SKM-1 treated with dmso at 0.1 percent for 144 hours (cell line): ENCODE measurements around the gene PELI3.

Experiments used
- DNase-seq: peaks from one replicate; lab custom pipeline; 2025; ENCODE audit not compliant: unreplicated experiment; lab: John Stamatoyannopoulos, UW

The PELI3 gene

DNA sequence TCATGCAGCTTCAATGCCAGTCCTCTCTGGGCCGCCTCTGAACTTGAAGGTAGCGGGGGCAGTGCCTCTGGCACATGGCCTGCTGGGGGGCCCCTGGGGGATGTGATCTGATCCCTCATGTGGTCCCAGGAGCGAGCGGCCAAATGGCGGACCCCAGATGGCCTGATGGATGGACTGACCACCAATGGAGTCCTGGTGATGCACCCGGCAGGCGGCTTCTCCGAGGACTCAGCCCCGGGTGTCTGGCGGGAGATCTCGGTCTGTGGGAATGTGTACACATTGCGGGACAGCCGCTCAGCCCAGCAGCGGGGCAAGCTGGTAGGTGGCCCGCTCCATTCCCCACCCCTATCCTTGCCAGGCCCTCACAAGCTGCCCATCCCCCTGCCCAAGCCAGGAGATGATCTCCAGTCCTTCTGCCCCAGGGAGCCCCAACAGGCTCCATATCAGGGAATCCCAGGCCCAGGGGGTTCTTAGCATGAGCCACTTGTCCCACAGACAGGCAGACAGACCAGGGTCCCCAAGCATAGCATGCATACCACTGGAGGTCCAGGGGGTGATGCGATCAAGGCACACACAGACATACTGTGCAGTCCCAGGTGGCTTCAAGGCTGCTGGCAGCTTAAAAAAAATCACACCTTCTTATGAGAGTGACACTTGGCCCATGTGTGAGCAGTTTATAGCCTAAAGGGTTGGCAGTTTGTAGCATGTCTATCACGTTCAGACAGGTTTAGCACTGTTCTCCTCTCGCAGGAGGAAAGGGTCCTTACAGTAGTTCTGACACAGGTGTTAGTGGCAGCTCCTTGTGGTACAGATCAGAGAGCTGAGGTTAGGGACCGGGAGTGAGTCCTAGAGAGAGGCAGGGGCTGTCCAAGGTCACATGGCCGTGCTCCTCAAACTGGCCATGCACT, 7.2 kb downstream of the PELI3 start:
- DNase-seq: no peak

DNA sequence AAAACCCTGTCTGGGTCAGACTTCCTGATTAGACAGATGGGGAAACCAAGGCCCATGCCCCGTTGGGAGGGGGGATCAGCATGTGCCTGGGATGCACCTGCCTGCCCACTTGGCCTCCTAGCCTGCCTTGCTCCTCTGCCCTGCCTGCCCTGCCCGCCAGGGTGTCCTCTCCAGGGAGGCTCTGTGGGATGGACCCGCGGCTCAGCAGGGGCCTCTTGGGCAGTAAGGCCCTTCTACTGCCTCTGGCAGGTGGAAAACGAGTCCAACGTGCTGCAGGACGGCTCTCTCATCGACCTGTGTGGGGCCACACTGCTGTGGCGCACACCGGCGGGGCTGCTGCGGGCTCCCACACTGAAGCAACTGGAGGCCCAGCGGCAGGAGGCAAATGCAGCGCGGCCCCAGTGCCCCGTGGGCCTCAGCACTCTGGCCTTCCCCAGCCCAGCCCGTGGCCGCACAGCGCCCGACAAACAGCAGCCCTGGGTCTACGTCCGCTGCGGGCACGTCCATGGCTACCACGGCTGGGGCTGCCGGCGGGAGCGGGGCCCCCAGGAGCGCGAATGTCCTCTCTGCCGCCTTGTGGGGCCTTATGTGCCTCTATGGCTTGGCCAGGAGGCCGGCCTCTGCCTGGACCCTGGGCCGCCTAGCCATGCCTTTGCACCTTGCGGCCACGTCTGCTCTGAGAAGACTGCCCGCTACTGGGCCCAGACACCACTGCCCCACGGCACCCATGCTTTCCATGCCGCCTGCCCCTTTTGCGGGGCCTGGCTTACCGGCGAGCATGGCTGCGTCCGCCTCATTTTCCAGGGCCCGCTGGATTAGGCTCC, 8.9 kb downstream of the PELI3 start:
- no peak for DNase-seq

DNA sequence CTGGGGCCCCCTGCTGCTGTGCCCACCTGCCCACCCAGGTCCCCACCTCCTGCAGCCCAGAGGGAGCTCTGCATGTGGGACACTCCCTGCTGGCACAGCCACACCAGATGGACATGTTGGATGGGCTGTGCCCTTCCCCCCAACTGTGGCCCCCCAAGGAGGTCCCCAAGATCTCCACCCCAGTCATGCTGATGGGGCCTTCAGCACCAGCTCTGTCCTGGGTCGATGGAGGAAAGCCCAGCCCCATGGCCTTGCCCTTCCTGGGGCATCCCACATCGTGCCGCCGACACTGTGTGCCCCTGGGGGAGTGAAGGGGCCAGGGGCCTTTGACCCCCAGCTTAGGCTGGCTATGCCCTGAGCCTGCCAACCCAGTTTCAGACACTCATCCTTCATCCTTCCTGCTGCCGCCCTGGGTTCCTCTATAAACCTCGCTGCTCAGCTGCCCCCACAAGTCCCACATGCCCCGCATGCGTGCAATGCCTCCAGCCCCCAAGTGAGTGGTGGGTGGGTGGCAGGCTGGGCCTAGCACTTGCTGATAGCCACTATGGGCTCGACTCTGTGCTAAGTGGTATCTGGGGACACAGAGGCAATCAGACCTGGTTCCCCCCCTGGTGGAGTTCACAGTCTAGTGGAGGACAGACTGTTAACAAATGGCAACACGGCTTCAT, 9.6 kb downstream of the PELI3 start:
- no peak for DNase-seq

DNA sequence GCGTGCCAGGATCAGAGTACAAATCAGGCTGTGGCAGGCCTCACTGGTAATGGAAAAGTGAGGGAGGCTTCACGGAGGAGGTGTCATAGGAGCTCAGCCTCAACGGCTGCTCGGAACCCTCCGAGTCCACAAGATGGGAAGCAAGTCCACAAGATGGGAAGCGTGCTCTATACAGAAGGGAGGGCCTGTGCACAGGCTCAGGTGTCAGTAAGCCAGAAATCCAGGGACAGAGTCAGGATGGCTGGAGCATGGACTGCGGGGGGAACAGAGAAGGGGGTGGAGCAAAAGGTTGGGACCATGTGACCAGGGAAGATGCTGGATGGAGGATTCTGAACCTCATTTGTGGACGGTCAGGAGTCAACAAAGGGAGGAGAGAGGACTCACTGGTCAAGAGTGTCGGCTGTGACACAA, 10.1 kb downstream of the PELI3 start:
- DNase-seq: no peak

DNA sequence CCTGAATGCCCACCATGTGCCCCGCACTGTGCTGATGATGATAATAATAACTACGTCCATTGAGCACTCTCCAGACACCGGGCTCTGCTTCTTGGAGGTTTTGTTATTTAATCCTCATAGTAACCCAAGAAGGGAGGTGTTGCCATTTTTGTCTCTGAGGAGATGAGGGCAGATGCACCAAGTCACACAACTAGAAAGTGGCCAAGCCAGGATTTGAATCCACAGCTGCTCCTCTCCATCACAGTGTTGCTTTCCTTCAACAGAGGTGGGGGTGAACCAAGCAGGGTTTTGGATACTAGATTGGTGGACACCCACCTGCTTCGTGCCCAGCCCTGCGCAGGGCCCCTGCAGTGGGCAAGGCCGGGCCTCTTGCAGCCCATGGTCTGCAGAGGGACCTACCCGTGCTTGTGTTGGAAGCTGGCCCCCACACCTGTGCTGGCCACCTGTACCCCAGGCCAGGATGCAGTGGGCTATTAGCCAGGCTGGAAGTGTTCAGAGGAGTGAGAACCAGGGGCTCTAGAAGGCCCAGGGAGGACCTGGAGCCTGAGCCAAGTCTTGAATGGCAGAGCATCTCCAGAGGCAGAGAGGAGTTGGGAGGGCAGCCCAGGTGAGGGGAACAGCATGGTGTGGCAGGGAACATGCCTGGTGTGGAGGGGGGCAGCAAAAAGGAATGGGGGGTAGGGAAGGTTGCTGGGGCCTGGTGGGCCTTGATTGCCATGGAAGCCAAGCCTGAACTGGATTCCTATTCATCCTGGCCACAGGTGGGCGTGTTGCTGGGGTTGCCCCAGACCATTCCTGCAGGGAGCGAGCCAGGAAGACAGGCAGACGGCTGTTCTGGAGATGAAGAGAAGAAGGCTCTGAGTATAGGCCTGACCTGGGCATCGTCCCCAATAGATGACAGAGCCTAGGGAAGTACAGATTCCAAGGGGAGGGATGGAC, 10.8 kb downstream of the PELI3 start:
- no peak for DNase-seq

DNA sequence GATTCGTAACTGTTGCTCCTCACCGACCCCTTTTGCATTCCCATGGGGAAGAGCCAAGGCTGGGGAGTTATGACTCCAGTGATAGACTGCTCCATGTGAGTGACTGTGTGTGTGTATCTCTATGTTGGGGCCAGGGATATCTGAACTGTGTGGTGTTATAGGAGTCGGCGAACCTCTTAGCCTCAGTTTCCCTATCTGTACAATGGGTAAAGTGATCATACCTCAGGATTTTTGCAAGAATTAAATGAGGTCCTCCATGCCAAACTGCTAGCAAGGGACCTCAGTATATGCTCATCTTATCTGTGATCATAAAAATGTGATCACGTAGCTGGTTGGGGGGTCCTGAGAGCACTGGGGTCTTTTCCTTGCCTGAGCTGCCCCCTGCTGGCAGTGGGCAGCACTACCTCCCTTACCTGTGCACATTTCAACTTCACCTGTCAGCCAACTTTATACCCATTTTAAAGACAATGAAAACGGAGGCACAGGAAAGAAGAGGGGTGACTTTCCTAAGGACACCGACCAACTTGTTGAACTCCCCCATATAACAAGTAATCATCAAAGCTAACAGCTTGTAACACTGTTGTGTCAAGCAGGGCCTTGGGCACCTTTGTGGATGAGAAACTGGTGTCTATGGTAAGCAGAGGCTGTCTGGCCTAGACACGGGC, 12.2 kb downstream of the PELI3 start:
- DNase-seq: no peak

DNA sequence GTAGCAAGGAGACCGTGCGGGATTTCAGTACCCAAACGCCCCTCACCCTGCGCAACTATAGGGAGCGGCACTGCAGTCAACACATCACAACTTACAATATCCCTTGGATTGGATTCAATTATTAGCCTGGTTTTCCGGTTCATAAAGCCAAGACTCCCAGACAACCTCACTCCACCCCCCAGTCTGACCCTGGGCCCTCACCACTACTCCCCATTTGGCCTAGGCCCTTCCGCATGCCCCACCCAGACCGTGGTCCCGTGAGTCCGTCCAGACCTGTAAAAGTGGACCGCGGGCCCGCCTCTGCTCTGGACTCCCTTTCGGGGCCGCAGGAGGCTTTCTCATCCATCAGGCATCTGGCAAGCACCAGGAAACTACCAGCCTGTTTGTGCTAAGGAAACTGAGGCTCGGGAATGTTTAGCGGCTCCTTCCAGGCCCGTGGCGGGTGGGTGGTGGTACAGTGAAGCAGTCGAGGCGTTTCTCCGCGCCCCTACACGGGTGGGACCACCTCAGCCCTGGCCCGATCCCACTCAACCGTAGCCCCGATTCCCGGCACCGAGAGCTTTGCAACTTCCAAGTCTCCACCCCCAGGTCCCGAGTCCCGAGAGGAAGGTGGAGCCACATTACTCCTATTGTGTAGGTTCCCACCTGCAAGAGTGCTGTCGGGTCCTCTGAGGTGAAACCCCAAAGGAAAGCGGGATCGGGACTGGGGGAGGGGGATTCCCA, 12.8 kb downstream of the PELI3 start:
- DNase-seq: no peak

DNA sequence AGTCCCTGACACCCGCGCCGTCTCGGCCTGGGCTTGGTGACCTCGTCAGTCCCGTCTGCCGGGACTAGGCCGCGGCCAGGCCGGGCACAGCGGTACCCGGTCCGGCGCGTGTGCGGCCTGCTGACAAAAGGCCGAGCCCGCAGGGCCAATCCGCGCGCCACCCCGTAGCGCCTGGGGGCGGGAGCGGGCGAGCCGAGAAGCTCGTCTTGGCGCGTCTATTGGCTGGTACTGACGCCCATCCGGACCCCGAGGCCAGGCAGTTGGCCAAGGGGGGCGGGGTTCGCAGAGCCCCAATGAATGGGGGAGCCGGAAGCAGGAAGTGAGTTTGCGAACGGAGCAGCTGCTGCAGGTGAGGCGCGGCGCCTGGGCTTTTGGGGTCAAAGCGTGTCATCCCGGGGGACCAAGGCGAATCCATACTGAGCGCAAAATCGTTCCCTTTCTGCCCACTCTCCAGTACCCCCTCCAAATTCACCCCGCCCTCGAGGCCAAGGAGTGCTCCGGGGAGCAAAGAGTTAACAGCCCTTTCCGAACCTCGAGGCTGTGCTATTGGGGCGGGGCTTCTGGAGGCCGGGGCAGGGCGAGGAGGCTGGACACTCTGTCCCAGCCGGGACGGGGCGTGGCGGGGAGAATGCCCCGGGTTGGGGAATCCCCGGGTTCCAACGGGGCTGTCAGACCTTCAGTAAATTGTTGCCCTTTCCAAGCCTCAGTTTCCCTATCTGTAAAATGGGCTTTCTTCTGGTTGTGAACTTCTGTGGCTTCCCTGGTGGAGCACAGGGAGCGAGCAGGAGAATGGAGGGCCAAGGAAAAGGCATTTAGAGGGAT, 13.6 kb downstream of the PELI3 start, which contains the start of gene DPP3:
Gene DPP3, plus strand, starts transcription at position 318 of the 822 bp plus-strand sequence. CDS start 1,767 bp downstream, outside the sequence.
- peak; percentile 95 for DNase-seq

DNA sequence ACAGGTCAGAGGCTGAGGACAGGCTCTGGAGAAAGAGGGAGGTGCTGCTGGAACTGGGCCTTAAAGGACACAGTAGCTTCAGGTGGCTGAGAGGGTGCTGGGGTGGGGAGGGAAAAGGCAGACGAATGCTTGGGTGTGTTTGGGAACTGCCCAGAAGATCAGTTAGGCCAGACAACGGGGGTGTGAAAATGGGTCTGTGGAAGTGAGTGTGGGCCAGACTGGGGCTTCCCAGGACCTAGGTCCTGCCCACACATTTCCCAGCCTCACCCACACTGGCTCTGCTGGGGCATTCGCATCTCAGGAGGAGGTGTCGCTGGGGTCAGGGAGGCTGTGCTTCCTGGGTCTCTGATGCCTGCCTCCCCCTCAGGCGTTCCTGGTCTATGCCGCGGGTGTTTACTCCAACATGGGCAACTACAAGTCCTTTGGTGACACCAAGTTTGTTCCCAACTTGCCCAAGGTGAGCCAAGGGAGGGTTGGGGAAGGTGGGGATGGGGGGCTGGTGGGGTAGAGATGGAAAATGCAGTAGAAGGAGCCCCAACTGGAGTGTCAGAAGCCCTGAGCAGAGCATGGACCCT, 18.2 kb downstream of the PELI3 start:
- DNase-seq: no peak

DNA sequence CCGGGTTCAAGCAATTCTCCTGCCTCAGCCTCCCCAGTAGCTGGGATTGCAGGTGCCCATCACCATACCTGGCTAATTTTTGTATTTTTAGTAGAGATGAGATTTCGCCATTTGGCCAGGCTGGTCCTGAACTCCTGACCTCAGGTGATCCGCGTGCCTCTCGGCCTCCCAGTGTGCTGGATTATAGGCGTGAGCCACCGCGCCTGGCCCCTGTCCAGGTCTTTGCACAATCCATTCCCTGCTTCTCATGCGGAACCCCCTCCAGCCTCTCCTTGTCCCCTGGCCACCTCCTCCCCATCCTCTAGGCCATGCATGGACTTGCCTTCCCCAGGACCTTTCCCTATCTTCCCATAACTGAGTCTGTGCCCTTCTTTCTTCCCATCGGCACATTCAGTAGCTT, 22.3 kb downstream of the PELI3 start:
- DNase-seq: no peak

DNA sequence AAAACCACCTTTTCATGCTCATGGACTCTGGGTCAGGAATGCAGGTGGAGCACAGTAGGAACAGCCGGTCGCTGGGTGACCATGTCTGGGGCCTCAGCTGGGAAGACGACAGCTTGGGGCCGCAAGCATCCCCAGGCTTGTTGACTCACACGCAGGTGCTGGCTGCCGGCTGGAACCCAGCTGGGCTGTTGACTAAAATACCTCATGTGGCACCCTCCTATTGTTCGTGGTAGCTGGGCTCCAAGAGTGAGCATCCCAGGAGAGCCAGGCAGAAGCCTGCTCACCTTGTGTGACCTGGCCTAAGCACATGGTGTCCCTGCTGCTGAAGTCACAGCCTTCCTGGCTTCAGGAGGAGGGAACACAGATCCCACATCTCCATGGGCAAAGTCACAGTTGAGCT, 22.9 kb downstream of the PELI3 start:
- DNase-seq: no peak

DNA sequence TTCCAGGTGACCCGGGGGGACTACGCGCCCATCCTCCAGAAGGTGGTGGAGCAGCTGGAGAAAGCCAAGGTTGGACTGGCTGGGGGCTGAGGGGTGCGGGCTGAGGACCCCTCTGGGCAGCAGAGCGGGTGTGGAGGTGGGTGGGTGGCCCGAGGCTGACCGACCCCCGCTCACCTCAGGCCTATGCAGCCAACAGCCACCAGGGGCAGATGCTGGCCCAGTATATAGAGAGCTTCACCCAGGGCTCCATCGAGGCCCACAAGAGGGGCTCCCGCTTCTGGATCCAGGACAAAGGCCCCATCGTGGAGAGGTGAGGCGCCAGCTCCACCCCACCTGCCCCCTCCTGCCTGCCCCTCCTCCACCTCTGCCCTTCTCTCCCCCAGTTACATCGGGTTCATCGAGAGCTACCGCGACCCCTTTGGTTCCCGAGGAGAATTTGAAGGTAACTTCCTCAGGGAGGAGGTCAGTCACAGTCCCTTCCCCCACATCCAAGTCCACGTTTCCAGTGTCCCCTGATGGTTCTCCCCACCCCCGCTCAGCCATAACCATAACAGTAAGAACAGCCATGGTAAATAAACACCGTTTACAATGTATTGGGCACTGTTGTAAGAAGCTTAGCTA, 24.7 kb downstream of the PELI3 start:
- no peak for DNase-seq

DNA sequence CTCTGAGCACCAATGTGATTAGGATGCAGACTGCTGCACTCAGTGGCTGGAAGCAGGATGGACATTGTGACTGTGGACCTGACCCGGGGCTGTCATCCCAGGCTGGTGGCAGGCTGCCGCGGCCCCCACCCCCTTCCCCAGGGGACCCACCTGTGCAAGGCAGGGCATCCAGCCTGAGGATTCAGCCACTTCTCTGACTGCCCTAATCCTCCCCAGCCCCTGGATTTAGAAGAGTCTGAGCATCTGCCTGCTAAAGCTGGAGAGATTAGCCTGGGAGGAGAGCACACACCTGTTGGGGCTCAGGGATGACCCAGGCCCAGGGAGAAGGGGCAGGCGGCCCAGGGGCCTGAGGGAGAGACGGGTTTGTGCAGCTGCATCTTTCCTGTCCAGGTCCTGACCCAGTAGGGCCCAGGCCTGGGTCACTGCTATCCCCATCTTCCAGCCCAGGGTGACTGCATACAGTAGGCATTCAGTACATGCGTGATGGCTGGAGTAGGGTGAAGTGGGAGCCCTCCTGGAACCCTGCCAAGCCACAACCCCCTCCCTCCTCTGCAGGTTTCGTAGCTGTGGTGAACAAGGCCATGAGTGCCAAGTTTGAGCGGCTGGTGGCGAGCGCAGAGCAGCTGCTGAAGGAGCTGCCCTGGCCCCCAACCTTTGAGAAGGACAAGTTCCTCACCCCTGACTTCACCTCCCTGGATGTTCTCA, 25.6 kb downstream of the PELI3 start:
- no peak for DNase-seq

DNA sequence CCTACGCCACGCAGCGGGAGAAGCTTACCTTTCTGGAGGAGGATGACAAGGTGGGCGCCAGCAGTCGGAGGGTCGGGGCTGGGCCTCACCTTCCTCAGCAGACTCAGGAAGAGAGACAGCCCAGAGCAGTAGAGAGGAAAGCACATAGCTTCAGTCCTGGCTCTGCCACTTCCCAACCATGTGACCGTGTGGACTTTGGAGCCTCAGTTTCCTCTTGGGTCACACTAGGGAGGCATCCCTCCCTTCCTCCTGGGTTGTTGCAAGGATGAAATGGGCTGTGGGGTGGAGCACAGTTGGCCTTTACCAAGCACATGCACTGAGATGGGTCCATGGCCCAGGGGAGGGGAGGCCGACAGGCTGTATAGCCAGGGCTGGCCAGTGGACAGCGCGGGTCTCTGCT, 26.4 kb downstream of the PELI3 start:
- DNase-seq: no peak

DNA sequence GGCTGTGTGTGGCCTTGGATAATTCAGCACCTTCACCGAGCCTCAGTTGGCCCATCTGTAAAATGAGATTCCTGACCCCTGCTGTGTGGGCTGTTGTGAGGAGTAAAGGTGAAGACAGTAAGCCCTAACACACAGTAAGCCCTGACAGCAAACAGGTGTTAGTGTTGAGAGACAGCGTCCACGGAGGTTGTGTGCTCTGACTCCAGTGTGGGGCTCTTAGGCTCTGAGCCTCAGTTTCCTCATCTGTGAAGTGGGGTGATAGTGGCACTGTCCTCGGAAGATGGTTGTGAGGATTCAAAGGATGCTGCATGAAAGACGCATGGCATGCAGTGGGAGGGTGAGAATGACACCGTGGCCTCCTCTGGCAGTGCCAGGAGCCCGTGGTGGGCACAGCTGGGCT, 27.8 kb downstream of the PELI3 start:
- DNase-seq: no peak

DNA sequence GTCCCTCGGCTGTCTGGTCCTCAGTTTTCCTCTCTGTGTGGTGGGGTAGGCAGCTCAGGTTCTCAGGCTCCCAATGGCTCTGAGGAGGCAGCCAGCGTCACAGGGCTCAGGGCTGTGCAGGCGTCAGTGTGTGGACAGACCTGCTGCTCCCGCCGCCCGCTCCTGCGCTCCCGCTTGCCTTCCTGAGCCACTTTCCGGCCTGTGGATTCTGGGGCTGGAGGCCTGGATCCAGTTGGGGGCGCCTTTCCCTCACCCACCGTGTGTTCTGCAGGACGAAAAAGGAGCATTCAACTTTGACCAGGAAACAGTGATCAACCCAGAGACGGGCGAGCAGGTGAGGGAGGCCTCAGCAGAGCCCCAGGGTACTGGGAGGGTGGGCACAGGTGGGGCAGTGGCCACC, 28.2 kb downstream of the PELI3 start:
- DNase-seq: no peak

DNA sequence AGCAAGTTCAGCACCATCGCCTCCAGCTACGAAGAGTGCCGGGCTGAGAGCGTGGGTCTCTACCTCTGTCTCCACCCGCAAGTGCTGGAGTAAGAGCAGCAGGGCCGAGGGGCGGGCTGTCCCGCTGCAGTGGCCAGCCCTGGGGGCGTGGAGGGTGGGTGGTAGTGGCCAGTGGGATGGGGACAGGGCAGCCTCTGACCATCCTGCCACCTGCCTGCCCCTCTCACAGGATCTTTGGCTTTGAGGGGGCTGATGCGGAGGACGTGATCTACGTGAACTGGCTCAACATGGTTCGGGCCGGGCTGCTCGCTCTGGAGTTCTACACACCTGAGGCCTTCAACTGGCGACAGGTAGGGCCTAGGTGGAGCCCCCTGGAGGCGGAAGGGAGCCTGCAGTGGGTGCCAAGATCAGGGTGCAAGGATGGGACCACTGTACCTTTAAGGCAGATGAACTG, 28.7 kb downstream of the PELI3 start:
- DNase-seq: no peak
